Measurements from ENCODE around the gene OPN3. TPM values are rescaled to one million over a fixed set of nuclear protein-coding genes. Genes with fewer than 3 reads are reported as not detected.

Gene OPN3
- polyA plus RNA-seq, 1 donor (not counting 4 experiments of a cell fraction or from before 2014, with no cell fraction given): 48.4 TPM

- H3K27me3 ChIP-seq (ENCODE audit: control insufficient read depth, extremely low read depth, insufficient read depth, low read length): no peaks in the 10 kb centered on the region
- H3K79me2 ChIP-seq (ENCODE audit: control insufficient read depth, insufficient read depth, low read length): no peaks in the 10 kb centered on the region
- FAIRE-seq (no peak), DNase-seq (ENCODE audit: low read depth, low spot score) (no peak)
- H3K4me1 ChIP-seq (ENCODE audit: control insufficient read depth, extremely low read depth, insufficient read depth, low read length): peaks cover 75% of the 10 kb centered on the region
- H3K4me3 ChIP-seq (ENCODE audit: control insufficient read depth in 2 of 3, extremely low read depth in 1 of 3, insufficient read depth in 2 of 3, low read depth in 1 of 3, low read length in 3 of 3): no peak overlapping the region
- H3K9me3 ChIP-seq (ENCODE audit: control insufficient read depth, low read depth, low read length): no peaks in the 10 kb centered on the region
- H3K9ac ChIP-seq (ENCODE audit: control insufficient read depth, extremely low read depth, insufficient read depth, low read length): peak overlapping the region; percentile 63
- TF ChIP-seq EZH2 (IDR thresholded peaks at IDR 0.05; ENCODE audit: low read length): no peak
- TF ChIP-seq, protein P1, sequence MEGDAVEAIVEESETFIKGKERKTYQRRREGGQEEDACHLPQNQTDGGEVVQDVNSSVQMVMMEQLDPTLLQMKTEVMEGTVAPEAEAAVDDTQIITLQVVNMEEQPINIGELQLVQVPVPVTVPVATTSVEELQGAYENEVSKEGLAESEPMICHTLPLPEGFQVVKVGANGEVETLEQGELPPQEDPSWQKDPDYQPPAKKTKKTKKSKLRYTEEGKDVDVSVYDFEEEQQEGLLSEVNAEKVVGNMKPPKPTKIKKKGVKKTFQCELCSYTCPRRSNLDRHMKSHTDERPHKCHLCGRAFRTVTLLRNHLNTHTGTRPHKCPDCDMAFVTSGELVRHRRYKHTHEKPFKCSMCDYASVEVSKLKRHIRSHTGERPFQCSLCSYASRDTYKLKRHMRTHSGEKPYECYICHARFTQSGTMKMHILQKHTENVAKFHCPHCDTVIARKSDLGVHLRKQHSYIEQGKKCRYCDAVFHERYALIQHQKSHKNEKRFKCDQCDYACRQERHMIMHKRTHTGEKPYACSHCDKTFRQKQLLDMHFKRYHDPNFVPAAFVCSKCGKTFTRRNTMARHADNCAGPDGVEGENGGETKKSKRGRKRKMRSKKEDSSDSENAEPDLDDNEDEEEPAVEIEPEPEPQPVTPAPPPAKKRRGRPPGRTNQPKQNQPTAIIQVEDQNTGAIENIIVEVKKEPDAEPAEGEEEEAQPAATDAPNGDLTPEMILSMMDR (optimal IDR thresholded peaks at IDR 0.05 in 1 of 3, IDR thresholded peaks at IDR 0.05 in 1 of 3, conservative IDR thresholded peaks at IDR 0.05 in 1 of 3; ENCODE audit: extremely low read depth in 1 of 3, insufficient read depth in 2 of 3, low read length in 3 of 3): no peak
- no peak overlapping the region for H3K4me2 ChIP-seq (ENCODE audit: control insufficient read depth, extremely low read depth, insufficient read depth, low read depth, low read length)
- H3K9me1 ChIP-seq (ENCODE audit: control insufficient read depth, extremely low read depth, insufficient read depth, low read length): no peaks in the 10 kb centered on the region
- no peak overlapping the region for H2AFZ ChIP-seq (ENCODE audit: control insufficient read depth, low read length)
- peak overlapping the region; percentile 93 for H3K27ac ChIP-seq (ENCODE audit: control insufficient read depth, insufficient read depth, low read length)
- no peaks in the 10 kb centered on the region for H4K20me1 ChIP-seq (ENCODE audit: control insufficient read depth, extremely low read depth, insufficient read depth, low read length)
- dilution Hi-C loops (cut with MboI; ENCODE audit: extremely low pct_ligation_motif_present, low sequenced_read_pairs): loop anchor here (25.0 kb wide), 1 partner anchor 230 kb away; the partner anchor contains the start of gene EXO1
- H3K36me3 ChIP-seq (ENCODE audit: control insufficient read depth in 2 of 2, extremely low read depth in 1 of 2, insufficient read depth in 2 of 2, low read length in 2 of 2): peaks cover 2 to 5% of the 10 kb centered on the region in 2 experiments
Measured at GRCh38 chr1:241607497-241607896, 32.7 kb downstream of the OPN3 start.

GRCh38 chr1:241606544-241606943 lies 33.6 kb downstream of the OPN3 start:
- H3K4me3 ChIP-seq (ENCODE audit: control insufficient read depth in 2 of 3, extremely low read depth in 1 of 3, insufficient read depth in 2 of 3, low read depth in 1 of 3, low read length in 3 of 3): no peak overlapping the region
- no peaks in the 10 kb centered on the region for H4K20me1 ChIP-seq (ENCODE audit: control insufficient read depth, extremely low read depth, insufficient read depth, low read length)
- H3K4me1 ChIP-seq (ENCODE audit: control insufficient read depth, extremely low read depth, insufficient read depth, low read length): peaks cover 67% of the 10 kb centered on the region
- FAIRE-seq (no peak), DNase-seq (ENCODE audit: low read depth, low spot score) (no peak)
- no peaks in the 10 kb centered on the region for H3K79me2 ChIP-seq (ENCODE audit: control insufficient read depth, insufficient read depth, low read length)
- no peak overlapping the region for H2AFZ ChIP-seq (ENCODE audit: control insufficient read depth, low read length)
- H3K9ac ChIP-seq (ENCODE audit: control insufficient read depth, extremely low read depth, insufficient read depth, low read length): peak overlapping the region; percentile 63
- peaks cover 2 to 8% of the 10 kb centered on the region in 2 experiments for H3K36me3 ChIP-seq (ENCODE audit: control insufficient read depth in 2 of 2, extremely low read depth in 1 of 2, insufficient read depth in 2 of 2, low read length in 2 of 2)
- dilution Hi-C loops (cut with MboI; ENCODE audit: extremely low pct_ligation_motif_present, low sequenced_read_pairs): loop anchor here (25.0 kb wide), 1 partner anchor 231 kb away; the partner anchor contains the start of gene EXO1
- no peaks in the 10 kb centered on the region for H3K27me3 ChIP-seq (ENCODE audit: control insufficient read depth, extremely low read depth, insufficient read depth, low read length)
- H3K27ac ChIP-seq (ENCODE audit: control insufficient read depth, insufficient read depth, low read length): peak overlapping the region; percentile 93
- H3K9me1 ChIP-seq (ENCODE audit: control insufficient read depth, extremely low read depth, insufficient read depth, low read length): no peaks in the 10 kb centered on the region
- H3K4me2 ChIP-seq (ENCODE audit: control insufficient read depth, extremely low read depth, insufficient read depth, low read depth, low read length): peak overlapping the region; percentile 67
- TF ChIP-seq EZH2 (IDR thresholded peaks at IDR 0.05; ENCODE audit: low read length): no peak
- TF ChIP-seq, protein P1 (optimal IDR thresholded peaks at IDR 0.05 in 1 of 3, IDR thresholded peaks at IDR 0.05 in 1 of 3, conservative IDR thresholded peaks at IDR 0.05 in 1 of 3; ENCODE audit: extremely low read depth in 1 of 3, insufficient read depth in 2 of 3, low read length in 3 of 3): no peak
- no peaks in the 10 kb centered on the region for H3K9me3 ChIP-seq (ENCODE audit: control insufficient read depth, low read depth, low read length)

All from keratinocyte (primary cell).